ELF-1 (cell line): Measurements from ENCODE around the gene METTL1.

Experiments
- DNase-seq: peaks from one replicate; pipeline ENCODE4 v3.0.0-alpha.2; 2016; ENCODE audit warnings: low read depth, low spot score

The METTL1 gene

DNA sequence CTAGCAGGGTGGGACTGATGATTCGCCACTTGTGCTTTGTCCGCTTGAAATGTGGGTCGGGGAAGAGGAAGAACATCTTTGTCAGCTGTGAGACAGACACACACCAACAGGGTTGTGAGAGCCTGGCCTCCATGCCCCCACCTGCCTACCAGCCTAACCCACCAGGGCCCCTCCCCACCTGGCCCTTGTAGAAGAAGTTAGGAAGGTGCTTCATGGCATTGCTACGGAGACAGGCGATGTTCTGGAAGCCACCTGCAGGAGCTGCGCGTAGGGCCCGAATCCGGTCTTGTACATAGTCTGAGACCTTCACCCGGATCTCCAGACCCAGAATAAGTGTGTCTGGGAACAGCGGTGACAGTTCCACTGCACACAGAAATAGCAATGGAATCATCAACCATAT, 2.3 kb downstream of the METTL1 start:
- DNase-seq, result no peak

DNA sequence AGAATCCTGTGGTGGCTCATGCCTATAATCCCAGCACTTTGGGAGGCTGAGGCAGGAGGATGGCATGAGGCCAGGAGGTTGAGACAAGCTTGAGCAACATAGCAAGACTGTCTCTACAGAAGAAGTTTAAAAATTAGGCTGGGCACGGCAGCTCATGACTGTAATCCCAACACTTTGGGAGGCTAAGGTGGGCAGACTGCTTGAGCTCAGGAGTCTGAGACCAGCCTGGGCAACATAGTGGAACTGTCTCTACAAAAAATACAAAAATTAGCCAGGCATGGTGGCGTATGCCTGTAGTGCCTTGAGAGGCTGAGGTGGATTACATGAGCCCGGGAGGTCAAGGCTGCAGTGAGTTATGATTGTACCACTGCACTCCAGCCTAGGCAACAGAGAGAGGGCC, 4.0 kb downstream of the METTL1 start:
- DNase-seq, result no peak

- DNase-seq, result no peak
Observed at GRCh38 chr12:57767305-57767698, 4.6 kb downstream of the METTL1 start.

GRCh38 chr12:57766464-57767304, 5.2 kb downstream of the METTL1 start, which contains the start of gene CYP27B1:
CYP27B1 (minus strand) TSS chr12:57767078; CDS start chr12:57767041, 37 bp downstream.
- DNase-seq, result peak; percentile 41

GRCh38 chr12:57765698-57766463, 6.0 kb downstream of the METTL1 start:
- DNase-seq, result peak; percentile 21

GRCh38 chr12:57765003-57765697, 6.8 kb downstream of the METTL1 start:
- peak; percentile 75 for DNase-seq

DNA sequence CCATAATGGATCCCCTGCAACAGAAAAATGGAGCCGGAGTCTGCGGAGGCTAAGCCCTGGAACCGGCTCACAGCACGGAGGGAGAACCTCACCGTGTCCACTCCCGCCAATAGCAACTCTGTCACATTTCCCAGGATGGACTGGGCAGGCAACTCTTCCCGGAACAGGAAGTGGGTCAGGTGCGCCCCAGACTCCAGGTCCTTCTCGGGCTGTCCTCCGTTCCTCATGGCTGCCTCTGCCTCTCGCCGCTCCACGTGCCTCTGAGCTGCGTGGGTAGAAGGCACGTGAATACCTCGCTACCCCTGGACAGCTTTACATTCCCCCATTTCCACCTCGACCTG, 7.3 kb downstream of the METTL1 start:
- no peak for DNase-seq

DNA sequence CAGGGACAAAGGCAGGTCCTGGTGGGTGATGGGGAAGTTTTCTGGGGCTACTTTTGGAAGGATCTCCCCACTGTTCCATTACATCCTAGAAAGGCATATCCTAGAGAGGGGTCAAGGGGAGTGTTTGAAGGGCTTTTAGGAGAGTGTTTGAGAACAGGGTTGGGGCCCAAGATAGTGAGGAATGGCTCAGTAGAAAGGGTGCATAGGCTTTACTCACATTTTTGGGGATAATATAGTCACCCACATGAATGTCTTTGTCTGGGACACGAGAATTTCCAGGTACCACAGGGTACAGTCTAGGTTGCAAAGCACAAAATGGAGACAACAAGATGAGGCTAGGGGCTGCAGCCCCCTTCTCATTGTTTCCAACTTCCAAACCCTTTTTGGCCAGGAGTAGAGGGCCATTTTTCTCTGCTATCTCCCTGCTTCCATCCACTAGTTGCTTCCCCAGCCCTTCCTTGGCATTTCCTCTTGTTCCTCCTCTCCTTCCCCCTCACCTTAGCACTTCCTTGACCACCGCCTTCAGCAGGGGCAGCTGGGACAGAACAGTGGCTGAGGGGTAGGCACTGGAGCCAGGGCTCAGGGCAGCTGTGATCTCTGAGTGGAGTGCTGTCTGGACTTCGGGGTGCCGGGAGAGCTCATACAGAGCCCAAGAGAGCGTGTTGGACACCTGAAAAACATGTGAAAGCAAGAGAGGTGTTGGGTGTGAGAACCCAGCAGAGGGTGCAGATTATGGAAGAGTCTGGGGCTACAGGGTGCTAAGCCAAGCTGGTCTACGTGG, 7.8 kb downstream of the METTL1 start:
- DNase-seq, result no peak

DNA sequence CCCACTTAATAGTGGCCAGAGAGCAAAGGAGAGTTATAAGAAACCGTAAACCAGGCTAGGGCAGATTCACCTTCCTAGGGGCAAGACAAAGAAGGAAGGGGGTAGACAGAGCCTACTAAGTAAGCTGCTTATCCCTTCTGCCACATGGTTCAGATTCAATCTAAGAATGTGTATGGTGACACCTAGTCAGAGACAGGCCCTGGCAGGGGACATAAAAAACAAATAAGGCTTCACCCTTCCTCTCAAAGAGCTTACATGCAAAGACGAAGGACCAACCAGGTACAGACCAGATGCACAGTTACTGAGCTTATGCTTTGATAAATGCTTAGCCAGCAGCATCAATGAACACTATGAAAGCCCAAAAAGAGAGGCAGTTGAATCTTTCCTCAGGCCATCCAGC, 9.4 kb downstream of the METTL1 start:
- no peak for DNase-seq

DNA sequence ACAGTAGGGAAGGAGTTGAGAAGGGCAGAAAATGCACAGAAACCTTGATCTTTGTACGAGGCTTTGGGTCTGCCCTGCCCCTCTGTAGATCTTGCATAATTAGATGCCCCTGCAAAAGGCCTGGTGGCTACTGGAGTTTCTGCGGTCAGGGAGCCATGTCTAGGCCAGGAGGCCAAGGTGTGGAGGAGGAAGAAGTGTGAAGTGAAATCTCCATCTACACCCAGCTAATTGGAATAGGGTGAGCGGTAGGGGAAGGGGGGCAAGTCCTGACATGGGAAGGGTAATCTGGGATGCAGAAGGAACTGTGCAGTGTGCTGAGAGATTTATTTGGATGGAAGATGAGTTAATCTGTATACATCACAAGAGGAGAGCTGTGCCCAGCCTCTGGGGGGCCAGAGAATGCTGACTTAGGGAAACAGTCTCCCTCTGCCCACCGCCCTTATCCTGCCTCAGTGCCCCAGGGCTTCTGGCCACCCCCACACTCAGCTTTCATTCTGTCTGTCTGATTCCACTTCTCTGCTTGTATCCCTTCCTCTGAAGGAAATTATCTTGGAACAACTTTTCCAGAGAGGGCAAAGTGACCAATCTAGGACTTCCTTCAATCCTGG, 10.4 kb downstream of the METTL1 start:
- DNase-seq, result no peak

GRCh38 chr12:57760347-57760982, 11.4 kb downstream of the METTL1 start:
- peak; percentile 27 for DNase-seq

GRCh38 chr12:57759360-57759980, 12.4 kb downstream of the METTL1 start:
- no peak for DNase-seq

DNA sequence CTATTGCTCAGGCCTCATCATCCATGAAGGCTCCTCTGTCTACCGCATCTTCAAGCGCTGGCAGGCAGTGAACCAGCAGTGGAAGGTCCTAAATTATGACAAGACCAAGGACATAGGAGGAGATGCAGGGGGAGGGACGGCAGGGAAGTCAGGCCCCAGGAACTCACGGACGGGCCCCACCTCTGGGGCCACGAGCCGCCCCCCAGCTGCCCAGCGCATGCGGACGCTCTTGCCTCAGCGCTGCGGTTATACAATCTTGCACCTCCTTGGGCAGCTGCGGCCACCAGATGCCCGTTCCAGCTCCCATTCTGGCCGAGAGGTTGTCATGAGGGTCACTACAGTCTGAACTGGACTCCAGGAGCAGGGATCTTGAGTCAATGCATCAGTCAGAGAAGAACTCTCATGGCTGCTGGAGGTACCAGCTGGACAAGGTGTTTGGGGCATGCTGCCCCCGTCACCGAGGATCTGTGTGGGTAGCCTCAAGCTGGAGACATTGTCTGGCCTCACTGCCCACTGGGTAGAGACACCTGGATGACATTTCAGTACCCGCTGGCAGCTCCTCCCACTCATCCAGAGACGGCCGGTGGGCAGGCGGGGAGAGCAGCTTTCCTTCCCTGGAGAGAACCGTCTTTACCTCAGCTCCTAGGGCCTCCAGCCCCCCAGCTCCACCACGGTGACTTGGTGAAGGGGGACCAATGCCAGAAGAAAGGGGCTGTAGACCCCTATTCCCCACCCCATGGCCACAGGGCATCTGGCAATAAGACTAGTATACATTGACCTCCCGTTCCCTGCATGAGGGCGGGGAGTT, 13.1 kb downstream of the METTL1 start:
- no peak for DNase-seq

DNA sequence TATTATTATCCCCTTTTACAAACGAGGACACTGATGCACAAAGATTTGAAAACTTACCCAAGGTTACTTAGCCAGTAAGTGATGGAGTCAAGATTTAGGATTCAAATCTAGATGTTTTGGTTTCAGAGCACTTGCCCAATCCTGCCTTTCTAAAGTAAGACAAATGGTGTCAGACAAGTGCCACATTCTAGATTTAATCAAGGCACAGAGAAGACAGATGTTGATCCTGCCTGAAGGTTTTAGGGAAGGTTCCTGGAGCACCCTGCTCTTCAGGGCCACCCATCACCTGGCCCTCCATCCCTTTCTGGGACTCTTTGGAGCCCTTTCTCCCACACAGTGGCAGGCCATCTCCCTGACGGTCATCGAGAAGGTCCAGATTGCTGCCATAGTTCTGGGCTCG, 14.1 kb downstream of the METTL1 start:
- no peak for DNase-seq

- DNase-seq, result peak; percentile 78
Observed at GRCh38 chr12:57756406-57757341, 15.2 kb downstream of the METTL1 start.

DNA sequence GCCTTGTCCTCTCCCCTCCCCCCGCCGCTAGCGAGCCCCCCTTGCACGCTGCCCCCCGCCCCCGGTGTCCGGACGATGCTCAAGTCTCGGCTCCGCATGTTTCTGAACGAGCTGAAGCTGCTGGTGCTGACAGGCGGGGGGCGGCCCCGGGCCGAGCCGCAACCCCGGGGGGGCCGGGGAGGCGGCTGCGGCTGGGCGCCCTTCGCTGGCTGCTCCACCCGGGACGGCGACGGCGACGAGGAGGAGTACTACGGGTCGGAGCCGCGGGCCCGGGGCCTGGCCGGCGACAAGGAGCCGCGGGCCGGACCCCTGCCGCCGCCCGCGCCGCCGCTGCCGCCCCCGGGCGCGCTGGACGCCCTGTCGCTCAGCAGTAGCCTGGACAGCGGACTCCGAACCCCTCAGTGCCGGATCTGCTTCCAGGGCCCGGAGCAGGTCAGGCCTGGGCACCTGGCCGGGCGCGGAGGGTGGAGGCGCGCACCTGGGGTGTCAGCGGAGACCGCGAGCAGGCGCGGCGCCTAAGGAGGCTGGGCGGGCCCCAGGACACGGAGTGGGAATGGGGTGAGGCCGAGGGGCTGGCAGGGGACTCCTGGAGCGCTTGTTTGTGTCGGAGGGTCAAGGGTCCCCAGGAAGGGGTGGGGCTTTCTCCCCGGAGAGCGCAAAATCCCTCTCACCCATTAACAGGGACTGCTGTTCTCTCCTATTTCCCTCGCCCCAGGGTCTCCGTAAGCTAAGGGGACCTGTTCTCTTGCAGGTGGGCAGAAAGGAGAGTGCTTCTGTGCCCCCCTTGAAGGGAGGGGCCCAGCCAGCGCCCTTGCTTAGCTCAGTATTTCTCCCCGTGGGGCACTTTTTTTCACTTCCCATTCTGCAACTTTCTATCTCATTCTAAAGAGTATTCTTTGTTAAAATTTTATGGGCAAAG, 16.2 kb downstream of the METTL1 start:
- DNase-seq, result peak; percentile 22

- DNase-seq, result no peak
Observed at GRCh38 chr12:57755194-57755453, 16.8 kb downstream of the METTL1 start.
